ENCODE results near the gene PRKCB.

- TF ChIP-seq, protein P1, sequence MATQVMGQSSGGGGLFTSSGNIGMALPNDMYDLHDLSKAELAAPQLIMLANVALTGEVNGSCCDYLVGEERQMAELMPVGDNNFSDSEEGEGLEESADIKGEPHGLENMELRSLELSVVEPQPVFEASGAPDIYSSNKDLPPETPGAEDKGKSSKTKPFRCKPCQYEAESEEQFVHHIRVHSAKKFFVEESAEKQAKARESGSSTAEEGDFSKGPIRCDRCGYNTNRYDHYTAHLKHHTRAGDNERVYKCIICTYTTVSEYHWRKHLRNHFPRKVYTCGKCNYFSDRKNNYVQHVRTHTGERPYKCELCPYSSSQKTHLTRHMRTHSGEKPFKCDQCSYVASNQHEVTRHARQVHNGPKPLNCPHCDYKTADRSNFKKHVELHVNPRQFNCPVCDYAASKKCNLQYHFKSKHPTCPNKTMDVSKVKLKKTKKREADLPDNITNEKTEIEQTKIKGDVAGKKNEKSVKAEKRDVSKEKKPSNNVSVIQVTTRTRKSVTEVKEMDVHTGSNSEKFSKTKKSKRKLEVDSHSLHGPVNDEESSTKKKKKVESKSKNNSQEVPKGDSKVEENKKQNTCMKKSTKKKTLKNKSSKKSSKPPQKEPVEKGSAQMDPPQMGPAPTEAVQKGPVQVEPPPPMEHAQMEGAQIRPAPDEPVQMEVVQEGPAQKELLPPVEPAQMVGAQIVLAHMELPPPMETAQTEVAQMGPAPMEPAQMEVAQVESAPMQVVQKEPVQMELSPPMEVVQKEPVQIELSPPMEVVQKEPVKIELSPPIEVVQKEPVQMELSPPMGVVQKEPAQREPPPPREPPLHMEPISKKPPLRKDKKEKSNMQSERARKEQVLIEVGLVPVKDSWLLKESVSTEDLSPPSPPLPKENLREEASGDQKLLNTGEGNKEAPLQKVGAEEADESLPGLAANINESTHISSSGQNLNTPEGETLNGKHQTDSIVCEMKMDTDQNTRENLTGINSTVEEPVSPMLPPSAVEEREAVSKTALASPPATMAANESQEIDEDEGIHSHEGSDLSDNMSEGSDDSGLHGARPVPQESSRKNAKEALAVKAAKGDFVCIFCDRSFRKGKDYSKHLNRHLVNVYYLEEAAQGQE (IDR thresholded peaks at IDR 0.05; ENCODE audit: unreplicated experiment) = no peak
- no peak for TF ChIP-seq ZNF114 (CRISPR knock-in tag; IDR thresholded peaks at IDR 0.05)
- TF ChIP-seq CTCF (conservative IDR thresholded peaks at IDR 0.05; ENCODE audit: low read depth in 2 of 2) = no peak
- TF ChIP-seq EZH2 (IDR thresholded peaks at IDR 0.05; ENCODE audit: low read depth, unreplicated experiment) = no peak
- TF ChIP-seq POLR2AphosphoS5 (IDR thresholded peaks at IDR 0.05; ENCODE audit: low read depth) = no peak
- no peak for TF ChIP-seq JUNB (IDR thresholded peaks at IDR 0.05; ENCODE audit: unreplicated experiment)
- TF ChIP-seq EZH2phosphoT487 (IDR thresholded peaks at IDR 0.05; ENCODE audit: unreplicated experiment) = no peak
- TF ChIP-seq, protein P2, sequence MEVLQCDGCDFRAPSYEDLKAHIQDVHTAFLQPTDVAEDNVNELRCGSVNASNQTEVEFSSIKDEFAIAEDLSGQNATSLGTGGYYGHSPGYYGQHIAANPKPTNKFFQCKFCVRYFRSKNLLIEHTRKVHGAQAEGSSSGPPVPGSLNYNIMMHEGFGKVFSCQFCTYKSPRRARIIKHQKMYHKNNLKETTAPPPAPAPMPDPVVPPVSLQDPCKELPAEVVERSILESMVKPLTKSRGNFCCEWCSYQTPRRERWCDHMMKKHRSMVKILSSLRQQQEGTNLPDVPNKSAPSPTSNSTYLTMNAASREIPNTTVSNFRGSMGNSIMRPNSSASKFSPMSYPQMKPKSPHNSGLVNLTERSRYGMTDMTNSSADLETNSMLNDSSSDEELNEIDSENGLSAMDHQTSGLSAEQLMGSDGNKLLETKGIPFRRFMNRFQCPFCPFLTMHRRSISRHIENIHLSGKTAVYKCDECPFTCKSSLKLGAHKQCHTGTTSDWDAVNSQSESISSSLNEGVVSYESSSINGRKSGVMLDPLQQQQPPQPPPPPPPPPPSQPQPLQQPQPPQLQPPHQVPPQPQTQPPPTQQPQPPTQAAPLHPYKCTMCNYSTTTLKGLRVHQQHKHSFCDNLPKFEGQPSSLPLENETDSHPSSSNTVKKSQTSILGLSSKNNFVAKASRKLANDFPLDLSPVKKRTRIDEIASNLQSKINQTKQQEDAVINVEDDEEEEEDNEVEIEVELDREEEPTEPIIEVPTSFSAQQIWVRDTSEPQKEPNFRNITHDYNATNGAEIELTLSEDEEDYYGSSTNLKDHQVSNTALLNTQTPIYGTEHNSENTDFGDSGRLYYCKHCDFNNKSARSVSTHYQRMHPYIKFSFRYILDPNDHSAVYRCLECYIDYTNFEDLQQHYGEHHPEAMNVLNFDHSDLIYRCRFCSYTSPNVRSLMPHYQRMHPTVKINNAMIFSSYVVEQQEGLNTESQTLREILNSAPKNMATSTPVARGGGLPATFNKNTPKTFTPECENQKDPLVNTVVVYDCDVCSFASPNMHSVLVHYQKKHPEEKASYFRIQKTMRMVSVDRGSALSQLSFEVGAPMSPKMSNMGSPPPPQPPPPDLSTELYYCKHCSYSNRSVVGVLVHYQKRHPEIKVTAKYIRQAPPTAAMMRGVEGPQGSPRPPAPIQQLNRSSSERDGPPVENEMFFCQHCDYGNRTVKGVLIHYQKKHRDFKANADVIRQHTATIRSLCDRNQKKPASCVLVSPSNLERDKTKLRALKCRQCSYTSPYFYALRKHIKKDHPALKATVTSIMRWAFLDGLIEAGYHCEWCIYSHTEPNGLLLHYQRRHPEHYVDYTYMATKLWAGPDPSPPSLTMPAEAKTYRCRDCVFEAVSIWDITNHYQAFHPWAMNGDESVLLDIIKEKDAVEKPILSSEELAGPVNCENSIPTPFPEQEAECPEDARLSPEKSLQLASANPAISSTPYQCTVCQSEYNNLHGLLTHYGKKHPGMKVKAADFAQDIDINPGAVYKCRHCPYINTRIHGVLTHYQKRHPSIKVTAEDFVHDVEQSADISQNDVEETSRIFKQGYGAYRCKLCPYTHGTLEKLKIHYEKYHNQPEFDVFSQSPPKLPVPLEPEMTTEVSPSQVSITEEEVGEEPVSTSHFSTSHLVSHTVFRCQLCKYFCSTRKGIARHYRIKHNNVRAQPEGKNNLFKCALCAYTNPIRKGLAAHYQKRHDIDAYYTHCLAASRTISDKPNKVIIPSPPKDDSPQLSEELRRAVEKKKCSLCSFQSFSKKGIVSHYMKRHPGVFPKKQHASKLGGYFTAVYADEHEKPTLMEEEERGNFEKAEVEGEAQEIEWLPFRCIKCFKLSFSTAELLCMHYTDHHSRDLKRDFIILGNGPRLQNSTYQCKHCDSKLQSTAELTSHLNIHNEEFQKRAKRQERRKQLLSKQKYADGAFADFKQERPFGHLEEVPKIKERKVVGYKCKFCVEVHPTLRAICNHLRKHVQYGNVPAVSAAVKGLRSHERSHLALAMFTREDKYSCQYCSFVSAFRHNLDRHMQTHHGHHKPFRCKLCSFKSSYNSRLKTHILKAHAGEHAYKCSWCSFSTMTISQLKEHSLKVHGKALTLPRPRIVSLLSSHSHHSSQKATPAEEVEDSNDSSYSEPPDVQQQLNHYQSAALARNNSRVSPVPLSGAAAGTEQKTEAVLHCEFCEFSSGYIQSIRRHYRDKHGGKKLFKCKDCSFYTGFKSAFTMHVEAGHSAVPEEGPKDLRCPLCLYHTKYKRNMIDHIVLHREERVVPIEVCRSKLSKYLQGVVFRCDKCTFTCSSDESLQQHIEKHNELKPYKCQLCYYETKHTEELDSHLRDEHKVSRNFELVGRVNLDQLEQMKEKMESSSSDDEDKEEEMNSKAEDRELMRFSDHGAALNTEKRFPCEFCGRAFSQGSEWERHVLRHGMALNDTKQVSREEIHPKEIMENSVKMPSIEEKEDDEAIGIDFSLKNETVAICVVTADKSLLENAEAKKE (CRISPR knock-in tag; IDR thresholded peaks at IDR 0.05) = no peak
- TF ChIP-seq ZNF331 (CRISPR knock-in tag; IDR thresholded peaks at IDR 0.05; ENCODE audit: low read depth) = no peak
Observed at GRCh38 chr16:24113115-24113745, 277.4 kb downstream of the PRKCB start.
